Transverse colon (tissue), 3 donors: ENCODE measurements around the gene SMARCD3.

Experiments
- EP300 ChIP-seq: sonication (generic); formaldehyde crosslinking; IDR thresholded peaks from one replicate; pipeline ENCODE4 v1.6.1; 2017; ENCODE audit warnings: antibody characterized with exemption, low read depth
- POLR2A ChIP-seq: fragments of 450-650 bp; IDR thresholded peaks from one replicate; pipeline ENCODE4 v1.6.1; 2016; ENCODE audit warnings: antibody characterized with exemption, mild to moderate bottlenecking, moderate library complexity
- TF ChIP-seq, protein P1 (sequence below), 5 experiments: fragments of 200-600 bp in 3 of 5; fragments of 450-650 bp in 2 of 5; sonication (generic) in 3 of 5; IDR thresholded peaks; 1 replicate in 2 of 5; 2 replicates in 3 of 5; pipeline ENCODE4 v1.5.1; 2016 to 2017; ENCODE audit warnings: antibody characterized with exemption in 5 of 5, inconsistent platforms in 3 of 5, mild to moderate bottlenecking in 2 of 5, moderate library complexity in 1 of 5

DNA sequence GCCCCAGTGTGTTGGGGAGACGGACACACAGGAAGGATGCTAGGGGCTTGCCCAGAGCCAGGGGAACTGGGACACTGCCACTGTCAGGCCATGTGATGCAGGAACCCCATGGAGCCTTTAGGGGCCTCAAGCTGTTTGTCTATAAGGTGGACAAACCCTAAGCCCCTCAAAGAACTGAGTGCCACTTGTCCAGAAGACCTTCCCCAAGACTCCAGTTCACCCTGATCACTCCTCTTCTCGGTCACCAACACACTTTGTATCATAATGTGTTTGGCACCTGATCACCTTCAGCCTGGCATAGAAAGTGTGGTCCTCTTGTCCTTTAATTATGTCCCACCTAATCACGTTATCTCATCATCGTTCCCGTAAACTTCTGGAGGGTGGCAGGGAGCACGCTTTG, 38.9 kb downstream of the SMARCD3 start:
- TF ChIP-seq POLR2A (no peak), EP300 (no peak)
- TF ChIP-seq, protein P1, sequence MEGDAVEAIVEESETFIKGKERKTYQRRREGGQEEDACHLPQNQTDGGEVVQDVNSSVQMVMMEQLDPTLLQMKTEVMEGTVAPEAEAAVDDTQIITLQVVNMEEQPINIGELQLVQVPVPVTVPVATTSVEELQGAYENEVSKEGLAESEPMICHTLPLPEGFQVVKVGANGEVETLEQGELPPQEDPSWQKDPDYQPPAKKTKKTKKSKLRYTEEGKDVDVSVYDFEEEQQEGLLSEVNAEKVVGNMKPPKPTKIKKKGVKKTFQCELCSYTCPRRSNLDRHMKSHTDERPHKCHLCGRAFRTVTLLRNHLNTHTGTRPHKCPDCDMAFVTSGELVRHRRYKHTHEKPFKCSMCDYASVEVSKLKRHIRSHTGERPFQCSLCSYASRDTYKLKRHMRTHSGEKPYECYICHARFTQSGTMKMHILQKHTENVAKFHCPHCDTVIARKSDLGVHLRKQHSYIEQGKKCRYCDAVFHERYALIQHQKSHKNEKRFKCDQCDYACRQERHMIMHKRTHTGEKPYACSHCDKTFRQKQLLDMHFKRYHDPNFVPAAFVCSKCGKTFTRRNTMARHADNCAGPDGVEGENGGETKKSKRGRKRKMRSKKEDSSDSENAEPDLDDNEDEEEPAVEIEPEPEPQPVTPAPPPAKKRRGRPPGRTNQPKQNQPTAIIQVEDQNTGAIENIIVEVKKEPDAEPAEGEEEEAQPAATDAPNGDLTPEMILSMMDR (IDR thresholded peaks at IDR 0.05): no peak
